Keratinocyte (primary cell): ENCODE results near the gene CD200. TPM values are rescaled to one million over a fixed set of nuclear protein-coding genes. Genes with fewer than 3 reads are reported as not detected.
A peak's percentile ranks its signal among the peaks of the same experiment; 100 is the strongest.

Source experiments
- DNase-seq: peaks from one replicate; pipeline ENCODE4 v3.0.0-alpha.2; 2011; ENCODE audit warnings: low read depth, missing footprints, low spot score
- FAIRE-seq: peaks from 2 replicates; lab custom pipeline; 2011; peaks lifted over from hg19 to GRCh38; lab: Jason Lieb, UNC
- H2AFZ ChIP-seq: 2 replicates; pipeline ENCODE4 v1.6.0; 2012; ENCODE audit warnings: low read length, control low read depth, inconsistent platforms; ENCODE audit not compliant: control insufficient read depth
- H3K27ac ChIP-seq: 2 replicates; pipeline ENCODE4 v1.5.1; 2011; ENCODE audit warnings: low read length; ENCODE audit not compliant: control insufficient read depth, insufficient read depth
- H3K27me3 ChIP-seq: 3 replicates; pipeline ENCODE4 v1.6.0; 2011; ENCODE audit warnings: low read length; ENCODE audit not compliant: control insufficient read depth, insufficient read depth; ENCODE audit errors: extremely low read depth
- H3K36me3 ChIP-seq, 2 experiments: 2 replicates in 1 of 2; 3 replicates in 1 of 2; pipeline ENCODE4 v1.5.1; 2011; ENCODE audit warnings: low read length in 2 of 2, mild to moderate bottlenecking in 1 of 2; ENCODE audit not compliant: control insufficient read depth in 2 of 2, insufficient read depth in 2 of 2; ENCODE audit errors: extremely low read depth in 1 of 2
- H3K4me1 ChIP-seq: 3 replicates; pipeline ENCODE4 v1.5.1; 2011; ENCODE audit warnings: low read length; ENCODE audit not compliant: control insufficient read depth, insufficient read depth; ENCODE audit errors: extremely low read depth
- H3K4me2 ChIP-seq: 3 replicates; pipeline ENCODE4 v1.6.0; 2011; ENCODE audit warnings: low read depth, low read length; ENCODE audit not compliant: control insufficient read depth, insufficient read depth; ENCODE audit errors: extremely low read depth
- H3K4me3 ChIP-seq, 3 experiments: fragments of 200-600 bp in 1 of 3; sonication (generic) in 1 of 3; 2 replicates in 2 of 3; 3 replicates in 1 of 3; pipeline ENCODE4 v1.5.1; 2011 to 2016; ENCODE audit warnings: low read length in 3 of 3, mild to moderate bottlenecking in 3 of 3, control low read depth in 2 of 3, inconsistent platforms in 1 of 3, low read depth in 1 of 3, mixed read lengths in 1 of 3, mixed run types in 1 of 3, moderate library complexity in 1 of 3; ENCODE audit not compliant: control insufficient read depth in 2 of 3, insufficient read depth in 2 of 3; ENCODE audit errors: extremely low read depth in 1 of 3
- H3K79me2 ChIP-seq: 2 replicates; pipeline ENCODE4 v1.6.0; 2012; ENCODE audit warnings: low read length; ENCODE audit not compliant: control insufficient read depth, insufficient read depth
- H3K9ac ChIP-seq: 3 replicates; pipeline ENCODE4 v1.6.0; 2011; ENCODE audit warnings: low read length; ENCODE audit not compliant: control insufficient read depth, insufficient read depth; ENCODE audit errors: extremely low read depth
- H3K9me1 ChIP-seq: 3 replicates; pipeline ENCODE4 v1.6.0; 2011; ENCODE audit warnings: low read length; ENCODE audit not compliant: control insufficient read depth, insufficient read depth; ENCODE audit errors: extremely low read depth
- H3K9me3 ChIP-seq: 2 replicates; pipeline ENCODE4 v1.5.1; 2012; ENCODE audit warnings: low read depth, low read length; ENCODE audit not compliant: control insufficient read depth
- H4K20me1 ChIP-seq: 3 replicates; pipeline ENCODE4 v1.6.0; 2011; ENCODE audit warnings: low read length; ENCODE audit not compliant: control insufficient read depth, insufficient read depth; ENCODE audit errors: extremely low read depth
- EZH2 ChIP-seq: IDR thresholded peaks from one replicate; pipeline ENCODE4 v1.6.1; 2012; ENCODE audit warnings: inconsistent platforms, mild to moderate bottlenecking, low read length, moderate library complexity
- dilution Hi-C: fragments of 300-500 bp; cut with MboI; formaldehyde crosslinking; loops from one replicate; pipeline ENCODE4 v1.7.0; 2020; ENCODE audit warnings: low sequenced_read_pairs; ENCODE audit not compliant: extremely low pct_ligation_motif_present
- polyA plus RNA-seq, 5 experiments: library from polyadenylated mRNA; depleted of rRNA in 3 of 5; stranded (reverse) in 3 of 5; stranded (forward) in 1 of 5; unstranded in 1 of 5; fragments of >200 nt; gene quantifications; 1 replicate in 1 of 5; 2 replicates in 3 of 5; 3 replicates in 1 of 5; pipeline versions ENCODE4 v1.2.1 to v1.2.3, GENCODE V29; 2011 to 2012; ENCODE audit warnings: missing spikeins in 2 of 5, low read depth in 1 of 5, low replicate concordance in 1 of 5
- TF ChIP-seq, protein P1 (sequence below), 3 experiments: IDR thresholded peaks in 1 of 3; conservative IDR thresholded peaks in 1 of 3; optimal IDR thresholded peaks in 1 of 3; 2 replicates in 2 of 3; 3 replicates in 1 of 3; pipeline versions ENCODE3 to v1.5.1; 2011; ENCODE audit warnings: low read length in 3 of 3, mild to moderate bottlenecking in 3 of 3, moderate library complexity in 2 of 3, control low read depth in 1 of 3, inconsistent platforms in 1 of 3; ENCODE audit not compliant: insufficient read depth in 2 of 3; ENCODE audit errors: extremely low read depth in 1 of 3

CD200 gene
- polyA plus RNA-seq, 1 donor (not counting 4 experiments of a cell fraction or from before 2014, with no cell fraction given), result 0.07 TPM

DNA sequence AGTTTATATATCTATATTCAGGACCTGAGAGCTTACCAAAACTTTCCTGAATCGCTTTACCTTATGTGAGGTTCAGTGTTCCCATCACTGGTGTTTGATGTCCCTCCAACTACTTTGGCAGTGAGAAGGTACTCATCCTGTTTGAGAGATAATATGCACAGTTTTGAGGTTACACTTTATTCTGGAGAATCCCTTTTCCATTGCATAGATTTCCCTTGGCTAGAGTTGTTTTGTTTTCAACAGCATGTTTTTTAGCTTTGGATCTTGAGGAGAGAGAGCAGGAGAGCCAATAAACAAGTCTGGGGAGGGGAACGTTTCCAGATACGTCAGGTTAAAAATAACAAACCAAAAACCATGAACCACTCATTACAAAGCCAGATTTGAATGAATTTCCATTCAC lies 33.6 kb downstream of the CD200 start:
- Histone ChIP-seq H3K79me2 (no peaks in the 10 kb centered on the region), H3K4me1 (peaks cover 15% of the 10 kb centered on the region), H3K4me2 (no peak overlapping the region), H3K27ac (no peak overlapping the region), H3K4me3 (no peak overlapping the region), H2AFZ (peak overlapping the region; percentile 34), H3K9me3 (no peaks in the 10 kb centered on the region), H3K9me1 (no peaks in the 10 kb centered on the region), H3K9ac (no peak overlapping the region), H3K27me3 (no peaks in the 10 kb centered on the region), H3K36me3 (no peaks in the 10 kb centered on the region), H4K20me1 (no peaks in the 10 kb centered on the region)
- TF ChIP-seq, protein P1, sequence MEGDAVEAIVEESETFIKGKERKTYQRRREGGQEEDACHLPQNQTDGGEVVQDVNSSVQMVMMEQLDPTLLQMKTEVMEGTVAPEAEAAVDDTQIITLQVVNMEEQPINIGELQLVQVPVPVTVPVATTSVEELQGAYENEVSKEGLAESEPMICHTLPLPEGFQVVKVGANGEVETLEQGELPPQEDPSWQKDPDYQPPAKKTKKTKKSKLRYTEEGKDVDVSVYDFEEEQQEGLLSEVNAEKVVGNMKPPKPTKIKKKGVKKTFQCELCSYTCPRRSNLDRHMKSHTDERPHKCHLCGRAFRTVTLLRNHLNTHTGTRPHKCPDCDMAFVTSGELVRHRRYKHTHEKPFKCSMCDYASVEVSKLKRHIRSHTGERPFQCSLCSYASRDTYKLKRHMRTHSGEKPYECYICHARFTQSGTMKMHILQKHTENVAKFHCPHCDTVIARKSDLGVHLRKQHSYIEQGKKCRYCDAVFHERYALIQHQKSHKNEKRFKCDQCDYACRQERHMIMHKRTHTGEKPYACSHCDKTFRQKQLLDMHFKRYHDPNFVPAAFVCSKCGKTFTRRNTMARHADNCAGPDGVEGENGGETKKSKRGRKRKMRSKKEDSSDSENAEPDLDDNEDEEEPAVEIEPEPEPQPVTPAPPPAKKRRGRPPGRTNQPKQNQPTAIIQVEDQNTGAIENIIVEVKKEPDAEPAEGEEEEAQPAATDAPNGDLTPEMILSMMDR (optimal IDR thresholded peaks at IDR 0.05 in 1 of 3, IDR thresholded peaks at IDR 0.05 in 1 of 3, conservative IDR thresholded peaks at IDR 0.05 in 1 of 3; ENCODE audit: extremely low read depth in 1 of 3, insufficient read depth in 2 of 3, low read length in 3 of 3), result no peak
- TF ChIP-seq EZH2, result no peak
- no peak for FAIRE-seq
- DNase-seq, result no peak
- dilution Hi-C loops, result no loop called here

DNA sequence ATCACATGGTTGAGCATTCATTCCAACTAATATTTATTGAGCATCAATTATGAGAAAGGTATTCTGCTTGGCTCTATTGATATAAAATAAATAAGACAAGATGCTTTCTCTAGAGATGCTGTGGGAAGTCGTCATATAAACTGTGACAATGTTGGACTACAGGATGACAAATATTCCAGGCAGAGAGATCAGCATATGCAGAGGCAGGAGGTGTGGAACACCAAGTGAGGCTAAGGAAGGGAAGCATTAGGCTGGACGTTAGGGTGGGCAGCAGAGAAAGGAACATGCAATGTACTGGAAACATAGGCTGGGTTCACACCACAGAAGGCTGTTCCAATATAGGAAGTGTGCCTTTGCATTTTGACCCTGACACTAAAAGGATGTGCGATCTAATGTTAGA lies 38.6 kb downstream of the CD200 start:
- H3K4me3 ChIP-seq, result no peak overlapping the region
- no peak for FAIRE-seq
- H2AFZ ChIP-seq, result no peak overlapping the region
- DNase-seq, result no peak
- H3K27ac ChIP-seq, result no peak overlapping the region
- no peak overlapping the region for H3K9ac ChIP-seq
- TF ChIP-seq EZH2, result no peak
- TF ChIP-seq, protein P1 (optimal IDR thresholded peaks at IDR 0.05 in 1 of 3, IDR thresholded peaks at IDR 0.05 in 1 of 3, conservative IDR thresholded peaks at IDR 0.05 in 1 of 3; ENCODE audit: extremely low read depth in 1 of 3, insufficient read depth in 2 of 3, low read length in 3 of 3), result no peak
- no peaks in the 10 kb centered on the region for H3K79me2 ChIP-seq
- H3K9me3 ChIP-seq, result no peaks in the 10 kb centered on the region
- dilution Hi-C loops, result no loop called here
- no peaks in the 10 kb centered on the region for H3K36me3 ChIP-seq
- no peaks in the 10 kb centered on the region for H3K27me3 ChIP-seq
- H3K9me1 ChIP-seq, result no peaks in the 10 kb centered on the region
- no peak overlapping the region for H3K4me2 ChIP-seq
- no peaks in the 10 kb centered on the region for H3K4me1 ChIP-seq
- H4K20me1 ChIP-seq, result no peaks in the 10 kb centered on the region
